Gastroesophageal sphincter (tissue), 4 donors: Measurements from ENCODE around the gene FAM13A. TPM values are rescaled to one million over a fixed set of nuclear protein-coding genes. Genes with fewer than 3 reads are reported as not detected.
"Not testable (repeated sequence)": the region's sequence is repeated elsewhere in the genome, so short reads cannot be mapped to it uniquely, and the experiment has no call there.

Experiments used
- ATAC-seq: fragments of 150-250 bp; one replicate; pipeline ENCODE4 v1.9.1; 2016; ENCODE audit warnings: mild to moderate bottlenecking, moderate library complexity
- H3K27ac ChIP-seq, 4 donors: fragments of 200-600 bp; sonication (generic) in 3 of 4; 1 replicate in 3 of 4; 2 replicates in 1 of 4; pipeline ENCODE4 v1.5.1; 2016 to 2019
- H3K27me3 ChIP-seq: fragments of 200-600 bp; sonication (generic); one replicate; pipeline ENCODE4 v1.5.1; 2019
- H3K36me3 ChIP-seq, 2 donors: fragments of 200-600 bp; sonication (generic); one replicate each; pipeline ENCODE4 v1.5.1; 2019; ENCODE audit warnings: control low read depth in 1 of 2
- H3K4me1 ChIP-seq, 3 donors: fragments of 200-600 bp; sonication (generic); 1 replicate in 2 of 3; 2 replicates in 1 of 3; pipeline ENCODE4 v1.5.1; 2016 to 2019; ENCODE audit warnings: control low read depth in 2 of 3
- H3K4me3 ChIP-seq, 2 donors: fragments of 200-600 bp; sonication (generic); one replicate each; pipeline ENCODE4 v1.5.1; 2019; ENCODE audit warnings: mild to moderate bottlenecking in 1 of 2, moderate library complexity in 1 of 2
- H3K9me3 ChIP-seq, 3 donors: fragments of 200-600 bp; sonication (generic); one replicate each; pipeline ENCODE4 v1.5.1; 2017 to 2019; ENCODE audit warnings: control low read depth in 2 of 3
- EP300 ChIP-seq: sonication (generic); formaldehyde crosslinking; IDR thresholded peaks from one replicate; pipeline ENCODE4 v1.6.1; 2017; ENCODE audit warnings: antibody characterized with exemption, mild to moderate bottlenecking
- POLR2A ChIP-seq, 2 donors: fragments of 450-650 bp; IDR thresholded peaks; one replicate each; pipeline ENCODE4 v1.6.1; 2017; ENCODE audit warnings: antibody characterized with exemption in 2 of 2, mild to moderate bottlenecking in 2 of 2, moderate library complexity in 1 of 2
- POLR2AphosphoS5 ChIP-seq: sonication (generic); formaldehyde crosslinking; IDR thresholded peaks from one replicate; pipeline ENCODE4 v1.6.1; 2017; ENCODE audit warnings: antibody characterized with exemption
- WGBS, 2 donors: methylation state at CpG; one replicate each; pipeline ENCODE4 v1.1.5; 2018; ENCODE audit warnings: low coverage in 1 of 2; 5-methylcytosine and 5-hydroxymethylcytosine counted together
- total RNA-seq, 4 donors: library from RNA; depleted of rRNA; stranded (reverse); fragments of >200 nt; gene quantifications; one replicate each; pipeline ENCODE4 v1.1.0, GENCODE V29; 2016
- TF ChIP-seq, protein P1 (sequence below), 4 experiments: fragments of 200-600 bp in 2 of 4; fragments of 450-650 bp in 2 of 4; sonication (generic) in 1 of 4; IDR thresholded peaks; one replicate each; pipeline ENCODE4 v1.5.1; 2017 to 2019; ENCODE audit warnings: antibody characterized with exemption in 4 of 4, mild to moderate bottlenecking in 2 of 4, moderate library complexity in 2 of 4

The FAM13A gene
- total RNA-seq, 4 donors from 2014 or later = 22.8 to 46.9 (median 35.2) TPM

GRCh38 chr4:88908521-88908920 is 148.5 kb downstream of the FAM13A start:
- Histone ChIP-seq H3K4me1 (peaks cover 0 to 14% (median 0%) of the 10 kb centered on the region in 3 donors), H3K36me3 (peaks cover 0 to 27% of the 10 kb centered on the region in 2 donors), H3K4me3 (no peak overlapping the region), H3K9me3 (peaks cover 0 to 7% (median 0%) of the 10 kb centered on the region in 3 donors), H3K27ac (no peak overlapping the region), H3K27me3 (no peaks in the 10 kb centered on the region)
- no peak for ATAC-seq
- 56 to 58% methylated on average over 3 of the region's 3 CpGs for WGBS, 2 donors
- TF ChIP-seq, protein P1, sequence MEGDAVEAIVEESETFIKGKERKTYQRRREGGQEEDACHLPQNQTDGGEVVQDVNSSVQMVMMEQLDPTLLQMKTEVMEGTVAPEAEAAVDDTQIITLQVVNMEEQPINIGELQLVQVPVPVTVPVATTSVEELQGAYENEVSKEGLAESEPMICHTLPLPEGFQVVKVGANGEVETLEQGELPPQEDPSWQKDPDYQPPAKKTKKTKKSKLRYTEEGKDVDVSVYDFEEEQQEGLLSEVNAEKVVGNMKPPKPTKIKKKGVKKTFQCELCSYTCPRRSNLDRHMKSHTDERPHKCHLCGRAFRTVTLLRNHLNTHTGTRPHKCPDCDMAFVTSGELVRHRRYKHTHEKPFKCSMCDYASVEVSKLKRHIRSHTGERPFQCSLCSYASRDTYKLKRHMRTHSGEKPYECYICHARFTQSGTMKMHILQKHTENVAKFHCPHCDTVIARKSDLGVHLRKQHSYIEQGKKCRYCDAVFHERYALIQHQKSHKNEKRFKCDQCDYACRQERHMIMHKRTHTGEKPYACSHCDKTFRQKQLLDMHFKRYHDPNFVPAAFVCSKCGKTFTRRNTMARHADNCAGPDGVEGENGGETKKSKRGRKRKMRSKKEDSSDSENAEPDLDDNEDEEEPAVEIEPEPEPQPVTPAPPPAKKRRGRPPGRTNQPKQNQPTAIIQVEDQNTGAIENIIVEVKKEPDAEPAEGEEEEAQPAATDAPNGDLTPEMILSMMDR (IDR thresholded peaks at IDR 0.05) = no peak
- no peak for TF ChIP-seq POLR2A (IDR thresholded peaks at IDR 0.05)
- no peak for TF ChIP-seq EP300
- TF ChIP-seq POLR2AphosphoS5 = no peak

GRCh38 chr4:88908003-88908402 is 149.0 kb downstream of the FAM13A start:
- H3K27ac ChIP-seq = no peak overlapping the region
- peaks cover 0 to 14% (median 0%) of the 10 kb centered on the region in 3 donors for H3K4me1 ChIP-seq
- no peaks in the 10 kb centered on the region for H3K27me3 ChIP-seq
- no peak overlapping the region for H3K4me3 ChIP-seq
- peaks cover 0 to 32% of the 10 kb centered on the region in 2 donors for H3K36me3 ChIP-seq
- peak; percentile 28 for ATAC-seq
- WGBS, 2 donors = 38% methylated on average over 1 of the region's 1 CpG; no CpG with 5 or more reads in 1 of the 2 donors
- H3K9me3 ChIP-seq = peaks cover 0 to 13% (median 0%) of the 10 kb centered on the region in 3 donors
- no peak for TF ChIP-seq POLR2A (IDR thresholded peaks at IDR 0.05)
- TF ChIP-seq POLR2AphosphoS5 = peak; percentile 91

DNA sequence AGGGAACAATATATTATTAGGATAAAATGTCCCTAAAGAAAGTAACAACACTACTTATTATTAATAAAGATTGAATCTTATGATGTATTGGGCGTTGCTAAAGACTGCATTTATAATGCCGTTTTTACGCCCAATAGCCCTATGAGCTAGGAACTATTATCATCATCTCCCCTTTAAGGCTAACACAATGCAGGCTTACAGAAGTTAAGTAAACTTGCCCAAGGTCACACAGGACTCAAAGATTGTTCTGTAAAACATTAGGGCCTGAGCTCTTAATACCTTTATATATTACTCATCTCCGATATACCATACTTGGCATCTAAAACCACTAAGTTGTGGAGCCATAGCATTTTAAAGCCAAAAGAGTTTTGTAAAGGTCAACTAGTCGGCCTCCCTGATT is 149.5 kb downstream of the FAM13A start:
- no peak for TF ChIP-seq POLR2AphosphoS5
- TF ChIP-seq POLR2A (IDR thresholded peaks at IDR 0.05) = no peak
- no peak for TF ChIP-seq EP300
- TF ChIP-seq, protein P1 (IDR thresholded peaks at IDR 0.05) = no peak
- ATAC-seq = no peak

DNA sequence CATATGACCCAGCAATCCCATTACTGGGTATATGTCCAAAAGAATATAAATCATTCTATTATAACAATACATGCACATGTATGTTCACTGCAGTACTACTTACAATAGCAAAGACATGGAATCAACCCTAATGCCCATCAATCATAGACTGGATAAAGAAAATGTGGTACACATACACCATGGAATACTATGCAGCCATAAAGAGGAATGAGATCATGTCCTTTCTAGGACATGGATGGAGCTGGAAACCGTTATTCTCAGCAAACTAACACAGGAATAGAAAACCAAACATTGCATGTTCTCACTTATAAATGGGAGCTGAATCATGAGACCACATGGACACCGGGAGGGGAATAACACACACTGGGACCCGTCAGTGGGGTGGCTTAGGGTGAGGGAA is 152.7 kb downstream of the FAM13A start:
- not testable (repeated sequence) for H3K27me3 ChIP-seq, H3K4me3 ChIP-seq, H3K27ac ChIP-seq, ATAC-seq
- H3K36me3 ChIP-seq = peaks cover 0 to 36% of the 10 kb centered on the region in 2 donors
- H3K9me3 ChIP-seq = peaks cover 0 to 43% (median 0%) of the 10 kb centered on the region in 3 donors
- WGBS, 2 donors = 100% methylated on average over 1 to 3 of the region's 3 CpGs
- H3K4me1 ChIP-seq = peaks cover 0 to 14% (median 0%) of the 10 kb centered on the region in 3 donors

More for the DNA sequence above, 149.5 kb downstream of the FAM13A start:
- Histone ChIP-seq H3K27ac (no peak overlapping the region), H3K27me3 (no peaks in the 10 kb centered on the region), H3K4me1 (peaks cover 0 to 14% (median 0%) of the 10 kb centered on the region in 3 donors), H3K36me3 (peaks cover 0 to 32% of the 10 kb centered on the region in 2 donors), H3K9me3 (peaks cover 0 to 15% (median 0%) of the 10 kb centered on the region in 3 donors), H3K4me3 (no peak overlapping the region)
- WGBS, 2 donors = 90 to 98% methylated on average over 5 of the region's 5 CpGs

- Histone ChIP-seq H3K27ac (no peak overlapping the region), H3K4me1 (no peaks in the 10 kb centered on the region), H3K27me3 (no peaks in the 10 kb centered on the region), H3K36me3 (peaks cover 0 to 28% of the 10 kb centered on the region in 2 donors), H3K9me3 (peaks cover 0 to 43% (median 0%) of the 10 kb centered on the region in 3 donors), H3K4me3 (no peak overlapping the region)
- no peak for ATAC-seq
- no peak for TF ChIP-seq POLR2AphosphoS5
- no peak for TF ChIP-seq POLR2A (IDR thresholded peaks at IDR 0.05)
- TF ChIP-seq EP300 = no peak
- TF ChIP-seq, protein P1 (IDR thresholded peaks at IDR 0.05) = no peak
- 91 to 100% methylated on average over 1 to 2 of the region's 2 CpGs for WGBS, 2 donors
These were observed 156.6 kb downstream of the FAM13A start for GRCh38 chr4:88900432-88900831.

DNA sequence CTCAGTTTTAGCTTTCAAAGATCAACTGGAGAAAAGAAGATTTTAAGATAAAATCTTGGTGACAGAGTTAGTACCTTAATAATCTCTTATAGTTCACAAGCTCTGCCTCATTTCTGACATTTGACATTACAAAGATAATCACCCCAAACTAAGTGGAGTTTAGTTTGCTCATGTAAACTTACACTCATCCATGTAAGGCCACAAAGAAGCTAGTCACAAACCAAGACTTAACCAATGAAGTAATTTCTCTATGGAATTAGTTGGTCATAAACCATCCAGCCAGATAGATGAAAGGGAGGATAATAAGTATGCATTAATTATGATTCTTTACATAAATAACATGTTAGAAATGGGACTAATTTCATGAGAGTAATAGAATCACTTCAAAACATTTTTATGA is 159.2 kb downstream of the FAM13A start:
- H3K36me3 ChIP-seq = peaks cover 0 to 3% of the 10 kb centered on the region in 2 donors
- peaks cover 0 to 28% (median 0%) of the 10 kb centered on the region in 3 donors for H3K9me3 ChIP-seq
- no peak overlapping the region for H3K4me3 ChIP-seq
- TF ChIP-seq POLR2A (IDR thresholded peaks at IDR 0.05) = no peak
- no peak for TF ChIP-seq EP300
- TF ChIP-seq POLR2AphosphoS5 = no peak
- TF ChIP-seq, protein P1 (IDR thresholded peaks at IDR 0.05) = no peak
- H3K4me1 ChIP-seq = no peaks in the 10 kb centered on the region
- H3K27me3 ChIP-seq = no peaks in the 10 kb centered on the region
- no peak for ATAC-seq
- H3K27ac ChIP-seq = no peak overlapping the region
